BLaER1 treated with 17β-estradiol and CSF1 and Interleukin-3, amounts not matched to agents 10 nM and 100 nM (cell line): ENCODE data around the gene NPEPPS.
A peak's percentile ranks its signal among the peaks of the same experiment; 100 is the strongest.

Experiments used
- H3K27ac ChIP-seq, 11 experiments: shearing (Covaris generic); formaldehyde crosslinking; 2 replicates each; pipeline ENCODE4 v1.8.1; 2022
- H3K27me3 ChIP-seq, 11 experiments: shearing (Covaris generic); formaldehyde crosslinking; 2 replicates each; pipeline ENCODE4 v1.8.1; 2022
- H3K36me3 ChIP-seq, 11 experiments: shearing (Covaris generic); formaldehyde crosslinking; 2 replicates each; pipeline ENCODE4 v1.8.1; 2022
- H3K4me1 ChIP-seq, 10 experiments: shearing (Covaris generic); formaldehyde crosslinking; 2 replicates each; pipeline ENCODE4 v1.8.1; 2022
- H3K4me2 ChIP-seq, 11 experiments: shearing (Covaris generic); formaldehyde crosslinking; 2 replicates each; pipeline ENCODE4 v1.8.1; 2022
- H3K4me3 ChIP-seq, 10 experiments: shearing (Covaris generic); formaldehyde crosslinking; 2 replicates each; pipeline ENCODE4 v1.8.1; 2022
- H3K9ac ChIP-seq, 11 experiments: shearing (Covaris generic); formaldehyde crosslinking; 2 replicates each; pipeline ENCODE4 v1.8.1; 2022
- H3K9me3 ChIP-seq, 11 experiments: shearing (Covaris generic); formaldehyde crosslinking; replicated peaks in 1 of 11; 2 replicates each; pipeline ENCODE4 v1.8.1; 2022
- H4K20me1 ChIP-seq, 11 experiments: shearing (Covaris generic); formaldehyde crosslinking; 2 replicates each; pipeline ENCODE4 v1.8.1; 2022
- Cebpa-rat ChIP-seq, 11 experiments: shearing (Covaris generic); IDR thresholded peaks; 2 replicates each; pipeline ENCODE4 v1.8.1; 2022

NPEPPS gene

GRCh38 chr17:47643116-47643515, 112.2 kb downstream of the NPEPPS start:
- peaks cover 18 to 75% (median 50%) of the 10 kb centered on the region in 10 experiments for H3K4me1 ChIP-seq

DNA sequence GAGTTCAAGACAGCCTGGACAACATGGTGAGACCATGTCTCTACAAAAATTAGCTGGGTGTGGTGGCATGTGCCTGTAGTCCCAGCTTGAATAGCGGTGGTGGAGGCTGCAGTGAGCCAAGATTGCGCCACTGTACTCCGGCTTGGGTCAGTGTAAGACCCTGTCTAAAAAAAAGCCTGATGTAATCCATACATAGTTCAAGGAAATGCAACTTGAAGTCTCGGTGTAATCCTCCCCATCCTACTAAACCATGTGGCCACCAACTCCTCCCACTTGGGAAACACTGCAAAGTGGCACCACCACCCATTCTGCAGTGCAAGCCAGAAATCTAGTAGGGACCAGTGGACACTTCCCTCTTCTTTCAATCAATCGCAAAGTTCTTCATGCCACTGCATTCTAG, 113.4 kb downstream of the NPEPPS start:
- Histone ChIP-seq H3K4me3 (no peak overlapping the region), H3K9me3 (no peaks in the 10 kb centered on the region), H3K9ac (no peak overlapping the region), H3K27me3 (no peaks in the 10 kb centered on the region), H4K20me1 (no peaks in the 10 kb centered on the region), H3K36me3 (0 out of 22 replicates have a peak, but pooled peaks cover 0 to 5% (median 0%) of the 10 kb centered on the region in 11 experiments), H3K4me2 (peak overlapping the region in 6 of 11 experiments; percentile 22 to 91 (median 64); a peak in 11 of 22 replicates), H3K4me1 (peaks cover 27 to 85% (median 58%) of the 10 kb centered on the region in 10 experiments), H3K27ac (peak overlapping the region in 1 of 11 experiments; percentile 23; a peak in 1 of 22 replicates)
- TF ChIP-seq Cebpa-rat (IDR thresholded peaks at IDR 0.05): no peak

More at GRCh38 chr17:47643116-47643515, 112.2 kb downstream of the NPEPPS start:
- no peak overlapping the region for H3K9ac ChIP-seq
- peak overlapping the region in 10 of 11 experiments; percentile 3 to 91 (median 28); a peak in 12 of 22 replicates for H3K4me2 ChIP-seq
- H3K9me3 ChIP-seq: no peaks in the 10 kb centered on the region
- peak overlapping the region in 2 of 11 experiments; percentile 19; a peak in 1 of 22 replicates for H3K27ac ChIP-seq
- H3K4me3 ChIP-seq: no peak overlapping the region
- H3K27me3 ChIP-seq: no peaks in the 10 kb centered on the region
- no peak for TF ChIP-seq Cebpa-rat (IDR thresholded peaks at IDR 0.05)
- peaks cover 0 to 10% (median 3%) of the 10 kb centered on the region in 11 experiments; a peak in 9 of 22 replicates for H3K36me3 ChIP-seq
- H4K20me1 ChIP-seq: no peaks in the 10 kb centered on the region

- H3K27me3 ChIP-seq: no peaks in the 10 kb centered on the region
- H3K9ac ChIP-seq: peak within 1 kb of the TSS; percentile 86 to 96 (median 91)
- peaks cover 29 to 38% (median 30%) of the 10 kb centered on the region in 11 experiments for H4K20me1 ChIP-seq
- H3K4me3 ChIP-seq: peak within 1 kb of the TSS; percentile 67 to 92 (median 78)
- H3K36me3 ChIP-seq: peaks cover 31 to 38% (median 36%) of the 10 kb centered on the region in 11 experiments
- no peaks in the 10 kb centered on the region for H3K9me3 ChIP-seq
- H3K4me2 ChIP-seq: peak within 1 kb of the TSS; percentile 79 to 99 (median 92)
- peak within 1 kb of the TSS; percentile 88 to 98 (median 93) for H3K27ac ChIP-seq
- peak in 6 of 11 experiments; percentile 26 to 85 (median 48); a peak in 5 of 22 replicates for TF ChIP-seq Cebpa-rat (IDR thresholded peaks at IDR 0.05)
- H3K4me1 ChIP-seq: peaks cover 45 to 81% (median 65%) of the 10 kb centered on the region in 10 experiments
These were observed 118.5 kb downstream of the NPEPPS start, which contains the start of gene KPNB1 for GRCh38 chr17:47649153-47649971. TSS of gene KPNB1 (plus strand) at chr17:47649919. CDS start at chr17:47650245, 326 bp downstream.

GRCh38 chr17:47649972-47650524, 119.1 kb downstream of the NPEPPS start:
- Histone ChIP-seq H3K9ac (peak overlapping the region; percentile 73 to 96 (median 89)), H3K4me1 (peaks cover 52 to 81% (median 69%) of the 10 kb centered on the region in 10 experiments), H3K9me3 (no peaks in the 10 kb centered on the region), H4K20me1 (peaks cover 36 to 45% (median 37%) of the 10 kb centered on the region in 11 experiments), H3K27me3 (no peaks in the 10 kb centered on the region), H3K36me3 (peaks cover 38 to 44% (median 42%) of the 10 kb centered on the region in 11 experiments), H3K4me2 (peak overlapping the region in 1 of 11 experiments; percentile 28; a peak in 2 of 22 replicates), H3K4me3 (peak overlapping the region; percentile 62 to 92 (median 78)), H3K27ac (peak overlapping the region; percentile 54 to 98 (median 91); a peak in 20 of 22 replicates)
- TF ChIP-seq Cebpa-rat (IDR thresholded peaks at IDR 0.05): no peak

DNA sequence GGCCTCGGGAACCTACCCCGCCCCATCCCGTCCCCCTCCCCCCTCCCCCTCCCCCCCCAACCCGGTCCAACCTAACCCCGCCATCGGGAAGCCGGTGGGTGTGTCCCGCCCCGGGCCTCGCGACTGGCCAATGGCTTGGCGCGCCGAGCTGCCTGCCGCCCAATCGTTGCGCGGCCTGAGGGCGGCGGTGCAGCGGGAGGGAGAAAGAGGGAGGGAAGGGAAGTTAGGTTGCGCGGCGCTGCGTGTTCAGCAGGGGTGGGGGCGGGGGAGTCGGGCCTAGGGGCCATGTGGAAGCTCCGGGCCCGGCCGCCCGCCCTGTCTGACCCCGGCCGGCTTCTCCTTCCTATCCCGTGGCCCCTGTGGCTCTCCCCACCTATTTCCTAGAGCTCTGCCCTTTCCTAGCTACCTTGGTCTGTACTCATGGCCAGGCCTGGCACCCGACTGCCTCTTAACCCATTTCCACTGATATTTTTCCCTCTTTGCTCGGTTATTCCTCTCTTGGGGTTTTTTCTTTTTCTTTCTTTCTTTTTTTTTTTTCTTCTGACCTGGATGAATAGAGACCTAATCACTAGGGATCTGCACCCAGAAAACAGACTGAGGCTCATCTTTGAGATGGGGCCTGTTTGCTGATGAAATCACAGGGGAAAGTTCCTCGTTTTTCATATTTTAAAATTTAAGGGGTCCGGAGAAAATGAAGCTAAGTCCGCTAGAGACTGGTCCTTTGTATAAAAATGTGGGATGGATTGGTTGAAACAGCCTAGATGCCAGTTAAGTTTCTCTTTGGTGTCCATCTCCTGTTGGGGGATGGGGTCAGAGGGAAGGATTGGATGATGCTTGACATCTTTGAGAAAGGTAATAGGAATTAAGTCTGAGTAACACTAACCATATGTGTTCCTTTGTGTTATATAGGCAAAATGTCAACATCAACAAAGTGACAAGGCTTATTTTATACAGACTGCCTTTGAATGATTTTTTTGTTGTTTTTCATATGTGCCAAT, 119.9 kb downstream of the NPEPPS start:
- H3K4me2 ChIP-seq: peak overlapping the region; percentile 79 to 99 (median 90)
- H3K27me3 ChIP-seq: no peaks in the 10 kb centered on the region
- peak overlapping the region; percentile 79 to 96 (median 89) for H3K9ac ChIP-seq
- H3K4me1 ChIP-seq: peaks cover 53 to 81% (median 74%) of the 10 kb centered on the region in 10 experiments
- H3K4me3 ChIP-seq: peak overlapping the region; percentile 62 to 92 (median 78)
- no peaks in the 10 kb centered on the region for H3K9me3 ChIP-seq
- peak overlapping the region; percentile 23 to 98 (median 92); a peak in 21 of 22 replicates for H3K27ac ChIP-seq
- peaks cover 46 to 52% (median 50%) of the 10 kb centered on the region in 11 experiments for H3K36me3 ChIP-seq
- H4K20me1 ChIP-seq: peaks cover 43 to 52% (median 45%) of the 10 kb centered on the region in 11 experiments
- no peak for TF ChIP-seq Cebpa-rat (IDR thresholded peaks at IDR 0.05)

DNA sequence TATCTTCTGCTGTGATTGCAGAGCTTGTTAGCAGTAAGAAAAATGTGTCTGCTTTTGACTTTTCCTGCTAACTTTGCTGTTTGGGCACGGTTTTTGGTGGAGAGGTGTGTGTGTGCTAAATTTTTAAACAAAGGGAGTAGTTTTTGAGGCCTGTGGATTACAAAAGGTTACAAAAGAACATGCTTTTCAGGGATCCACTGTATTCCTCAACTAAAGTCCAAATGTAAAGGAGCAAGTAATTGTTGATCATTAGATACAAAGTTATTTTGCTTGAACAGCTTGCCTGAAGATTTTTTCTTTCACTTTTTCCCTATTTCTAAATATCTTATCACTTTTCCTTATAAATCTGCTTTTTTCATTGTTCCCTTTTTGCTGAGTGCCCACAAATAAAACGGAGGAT, 120.8 kb downstream of the NPEPPS start:
- Histone ChIP-seq H3K4me2 (peak overlapping the region; percentile 79 to 99 (median 90)), H4K20me1 (peaks cover 52 to 61% (median 54%) of the 10 kb centered on the region in 11 experiments), H3K36me3 (peaks cover 54 to 61% (median 59%) of the 10 kb centered on the region in 11 experiments), H3K4me1 (peaks cover 53 to 81% (median 77%) of the 10 kb centered on the region in 10 experiments), H3K9me3 (no peaks in the 10 kb centered on the region), H3K27ac (peak overlapping the region in 4 of 11 experiments; percentile 81 to 92 (median 90); a peak in 5 of 22 replicates), H3K9ac (peak overlapping the region; percentile 79 to 96 (median 89); a peak in 19 of 22 replicates), H3K4me3 (peak overlapping the region; percentile 62 to 92 (median 78); a peak in 18 of 20 replicates), H3K27me3 (no peaks in the 10 kb centered on the region)
- no peak for TF ChIP-seq Cebpa-rat (IDR thresholded peaks at IDR 0.05)

DNA sequence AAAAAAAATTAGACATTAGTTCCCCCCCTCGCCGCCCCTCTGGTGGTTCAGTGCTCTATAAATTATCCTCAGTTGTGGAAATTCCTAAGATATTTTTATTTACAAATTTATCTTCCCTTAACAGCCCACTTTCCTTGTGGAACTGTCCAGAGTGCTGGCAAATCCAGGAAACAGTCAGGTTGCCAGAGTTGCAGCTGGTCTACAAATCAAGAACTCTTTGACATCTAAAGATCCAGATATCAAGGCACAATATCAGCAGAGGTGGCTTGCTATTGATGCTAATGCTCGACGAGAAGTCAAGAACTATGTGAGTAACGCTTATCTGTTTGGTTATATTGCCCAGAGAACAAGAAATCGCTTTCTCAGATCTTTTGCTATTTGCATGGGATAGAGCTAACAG, 121.7 kb downstream of the NPEPPS start:
- Histone ChIP-seq H3K27ac (no peak overlapping the region), H4K20me1 (peaks cover 61 to 70% (median 63%) of the 10 kb centered on the region in 11 experiments), H3K36me3 (peaks cover 63 to 70% (median 68%) of the 10 kb centered on the region in 11 experiments), H3K4me1 (peaks cover 56 to 80% (median 76%) of the 10 kb centered on the region in 10 experiments), H3K4me3 (peak overlapping the region in 8 of 10 experiments; percentile 71 to 92 (median 80); a peak in 12 of 20 replicates), H3K4me2 (peak overlapping the region; percentile 79 to 99 (median 90)), H3K9me3 (no peaks in the 10 kb centered on the region), H3K27me3 (no peaks in the 10 kb centered on the region), H3K9ac (peak overlapping the region in 9 of 11 experiments; percentile 1 to 96 (median 79); a peak in 10 of 22 replicates)
- no peak for TF ChIP-seq Cebpa-rat (IDR thresholded peaks at IDR 0.05)
